B cell (primary cell): ENCODE measurements around the gene RAB4A. TPM values are rescaled to one million over a fixed set of nuclear protein-coding genes. Genes with fewer than 3 reads are reported as not detected.

Experiments
- ATAC-seq: fragments of 200-7000 bp; cut with Tn5 transposase; one replicate; pipeline ENCODE4 v1.10.0; 2021; ENCODE audit warnings: low read depth, mild to moderate bottlenecking, moderate number of reproducible peaks, moderate library complexity
- CTCF ChIA-PET: fragments of 350-600 bp; sonication (Branson Sonifier 250); formaldehyde crosslinking; loops from one replicate; lab custom pipeline; 2021; ENCODE audit warnings: antibody characterized with exemption, inconsistent platforms; lab: Charles Lee
- POLR2A ChIA-PET: fragments of 350-600 bp; sonication (Branson Sonifier 250); formaldehyde crosslinking; loops from one replicate; lab custom pipeline; 2021; ENCODE audit warnings: antibody characterized with exemption; lab: Charles Lee
- DNase-seq: peaks from one replicate; pipeline ENCODE4 v3.0.0; 2013
- H2AFZ ChIP-seq: 2 replicates; pipeline ENCODE4 v1.6.1; 2012; ENCODE audit warnings: mild to moderate bottlenecking, low read depth, low read length; ENCODE audit not compliant: insufficient read depth, poor library complexity, severe bottlenecking
- H3K27ac ChIP-seq, 2 donors: 1 replicate in 1 of 2; 2 replicates in 1 of 2; pipeline ENCODE4 v1.5.1; 2012 to 2013; ENCODE audit warnings: low read length in 2 of 2, mild to moderate bottlenecking in 2 of 2, moderate library complexity in 1 of 2
- H3K27me3 ChIP-seq, 4 experiments: fragments of 200-600 bp in 1 of 4; sonication (generic) in 1 of 4; replicated peaks in 1 of 4; 1 replicate in 2 of 4; 2 replicates in 2 of 4; pipeline versions ENCODE4 v1.6.1 to v1.7.0; 2013 to 2016; ENCODE audit warnings: low read length in 3 of 4, mild to moderate bottlenecking in 2 of 4, mixed read lengths in 1 of 4, moderate library complexity in 1 of 4; ENCODE audit not compliant: insufficient read depth in 4 of 4, control insufficient read depth in 3 of 4; ENCODE audit errors: control extremely low read depth in 1 of 4
- H3K36me3 ChIP-seq, 2 experiments: replicated peaks in 1 of 2; 1 replicate in 1 of 2; 2 replicates in 1 of 2; pipeline versions ENCODE4 v1.6.1 to v1.7.1; 2013; ENCODE audit warnings: low read length in 1 of 2; ENCODE audit not compliant: insufficient read depth in 2 of 2, control insufficient read depth in 1 of 2; ENCODE audit errors: control extremely low read depth in 1 of 2, extremely low read depth in 1 of 2
- H3K4me1 ChIP-seq, 2 donors: fragments of 200-600 bp in 1 of 2; sonication (generic) in 1 of 2; 1 replicate in 1 of 2; 2 replicates in 1 of 2; pipeline versions ENCODE4 v1.5.1 to v1.6.1; 2013 to 2017; ENCODE audit warnings: low read length in 2 of 2; ENCODE audit not compliant: control insufficient read depth in 2 of 2, insufficient read depth in 2 of 2
- H3K4me2 ChIP-seq: replicated peaks from 2 replicates; pipeline ENCODE3; 2012; ENCODE audit warnings: mild to moderate bottlenecking, low read depth, low read length; ENCODE audit not compliant: poor library complexity, severe bottlenecking
- H3K4me3 ChIP-seq, 5 experiments: fragments of 200-600 bp in 1 of 5; sonication (generic) in 1 of 5; 1 replicate in 3 of 5; 2 replicates in 2 of 5; pipeline versions ENCODE4 v1.5.1 to v1.7.0; 2011 to 2016; ENCODE audit warnings: low read length in 4 of 5, mild to moderate bottlenecking in 4 of 5, low read depth in 2 of 5, control low read depth in 1 of 5, moderate library complexity in 1 of 5; ENCODE audit not compliant: insufficient read depth in 1 of 5; ENCODE audit errors: control extremely low read depth in 1 of 5, extremely low read depth in 1 of 5
- H3K79me2 ChIP-seq: fragments of 200-600 bp; sonication (generic); one replicate; pipeline ENCODE4 v1.6.0; 2016; ENCODE audit warnings: low read length; ENCODE audit not compliant: control insufficient read depth, insufficient read depth
- H3K9ac ChIP-seq: fragments of 200-600 bp; sonication (generic); 2 replicates; pipeline ENCODE4 v1.6.1; 2017; ENCODE audit warnings: mild to moderate bottlenecking, low read length, moderate library complexity
- H3K9me3 ChIP-seq, 3 donors: one replicate each; pipeline versions ENCODE4 v1.6.1 to v1.7.1; 2013; ENCODE audit warnings: low read length in 2 of 3; ENCODE audit not compliant: control insufficient read depth in 2 of 3, insufficient read depth in 1 of 3; ENCODE audit errors: control extremely low read depth in 1 of 3
- H4K20me1 ChIP-seq: 2 replicates; pipeline ENCODE4 v1.6.0; 2012; ENCODE audit warnings: mild to moderate bottlenecking, low read length; ENCODE audit not compliant: insufficient read depth, control insufficient read depth, poor library complexity, severe bottlenecking
- H3K27ac Mint-ChIP-seq: one replicate; pipeline ENCODE4 v1.8.0; 2021; ENCODE audit warnings: mixed read lengths
- H3K27me3 Mint-ChIP-seq: one replicate; pipeline ENCODE4 v1.8.0; 2021; ENCODE audit warnings: mixed read lengths
- H3K4me1 Mint-ChIP-seq: one replicate; pipeline ENCODE4 v1.8.0; 2021; ENCODE audit warnings: mixed read lengths
- H3K4me3 Mint-ChIP-seq: one replicate; pipeline ENCODE4 v1.8.0; 2021; ENCODE audit warnings: mixed read lengths
- H3K9me3 Mint-ChIP-seq: one replicate; pipeline ENCODE4 v1.8.0; 2022; ENCODE audit warnings: mixed read lengths; ENCODE audit not compliant: insufficient read depth
- CTCF ChIP-seq: fragments of 200-600 bp; IDR thresholded peaks from one replicate; pipeline ENCODE4 v1.8.0; 2022; ENCODE audit warnings: antibody characterized with exemption, mild to moderate bottlenecking
- EZH2 ChIP-seq: IDR thresholded peaks from 2 replicates; pipeline ENCODE4 v1.6.1; 2012; ENCODE audit warnings: borderline replicate concordance, low read depth, mild to moderate bottlenecking, moderate library complexity, low read length; ENCODE audit not compliant: insufficient read depth, poor library complexity, severe bottlenecking
- WGBS: methylation state at CpG from one replicate; pipeline ENCODE4 v1.1.5; 2013; ENCODE audit warnings: missing lambda C conversion rate; ENCODE audit not compliant: insufficient coverage; 5-methylcytosine and 5-hydroxymethylcytosine counted together
- intact Hi-C: fragments of 100-400 bp; cut with micrococcal nuclease; formaldehyde crosslinking; loops from one replicate; pipeline ENCODE4 v1.10.0; 2022
- polyA plus RNA-seq: library from polyadenylated mRNA; depleted of rRNA; stranded (reverse); fragments of >200 nt; gene quantifications from 2 replicates; pipeline ENCODE4 v1.2.3, GENCODE V29; 2012
- total RNA-seq, 2 donors: library from RNA; stranded (reverse); fragments of 120-200 nt in 1 of 2; gene quantifications; 1 replicate in 1 of 2; 2 replicates in 1 of 2; pipeline versions ENCODE4 v1.2.3 to v1.2.4, GENCODE V29; 2013 to 2022

The RAB4A gene
- total and polyA plus RNA-seq, 2 donors (not counting 1 experiment from before 2014, with no cell fraction given): 14.7 to 49.7 TPM

GRCh38 chr1:229260297-229260696 is 10.6 kb upstream of the RAB4A start:
- H3K27me3 Mint-ChIP-seq: peaks cover 3% of the 10 kb centered on the region
- 98% methylated on average over 3 of the region's 3 CpGs for WGBS
- Histone ChIP-seq H3K4me1 (peaks cover 5 to 8% of the 10 kb centered on the region in 2 donors), H3K79me2 (no peaks in the 10 kb centered on the region), H3K9ac (no peak overlapping the region), H3K9me3 (no peaks in the 10 kb centered on the region), H2AFZ (no peak overlapping the region), H4K20me1 (no peaks in the 10 kb centered on the region), H3K4me3 (no peak overlapping the region), H3K36me3 (no peaks in the 10 kb centered on the region), H3K27ac (no peak overlapping the region), H3K4me2 (no peak overlapping the region), H3K27me3 (no peaks in the 10 kb centered on the region)
- TF ChIP-seq EZH2 (no peak), CTCF (no peak)
- POLR2A ChIA-PET: no interaction called here
- no peak overlapping the region for H3K4me3 Mint-ChIP-seq
- DNase-seq: no peak
- H3K27ac Mint-ChIP-seq: no peak overlapping the region
- H3K4me1 Mint-ChIP-seq: peaks cover 8% of the 10 kb centered on the region
- no peak for ATAC-seq
- intact Hi-C loops: no loop called here
- CTCF ChIA-PET: interaction anchor here (1.2 to 9.4 kb wide), 5 partner anchors 224 to 596 kb away, joined by 3 to 313 read pairs (median 8); no protein-coding TSS in a partner anchor
- no peaks in the 10 kb centered on the region for H3K9me3 Mint-ChIP-seq

GRCh38 chr1:229262239-229262638 is 8.7 kb upstream of the RAB4A start:
- peaks cover 5 to 8% of the 10 kb centered on the region in 2 donors for H3K4me1 ChIP-seq
- H3K9me3 ChIP-seq: peaks cover 0 to 2% (median 0%) of the 10 kb centered on the region in 3 donors
- Mint-ChIP-seq H3K4me3 (no peak overlapping the region), H3K4me1 (peaks cover 8% of the 10 kb centered on the region), H3K9me3 (peaks cover 3% of the 10 kb centered on the region), H3K27me3 (no peaks in the 10 kb centered on the region), H3K27ac (no peak overlapping the region)
- no peak overlapping the region for H3K4me3 ChIP-seq
- no CpG with 5 or more reads among the region's 2 CpGs for WGBS
- DNase-seq: no peak
- POLR2A ChIA-PET: interaction anchor here (0.6 kb wide), 1 partner anchor 49 kb away, joined by 7 read pairs; no protein-coding TSS in a partner anchor
- no peaks in the 10 kb centered on the region for H3K27me3 ChIP-seq
- CTCF ChIA-PET: interaction anchor here (1.0 to 9.4 kb wide), 4 partner anchors 222 to 1049 kb away, joined by 3 to 313 read pairs (median 6); no protein-coding TSS in a partner anchor
- H2AFZ ChIP-seq: no peak overlapping the region
- H4K20me1 ChIP-seq: no peaks in the 10 kb centered on the region
- no peak overlapping the region for H3K4me2 ChIP-seq
- H3K79me2 ChIP-seq: no peaks in the 10 kb centered on the region
- no peak overlapping the region for H3K27ac ChIP-seq
- ATAC-seq: no peak
- intact Hi-C loops: no loop called here
- H3K36me3 ChIP-seq: no peaks in the 10 kb centered on the region
- no peak overlapping the region for H3K9ac ChIP-seq
- no peak for TF ChIP-seq CTCF
- TF ChIP-seq EZH2: no peak
